ENCODE results near the gene KRTAP1-1. TPM values are rescaled to one million over a fixed set of nuclear protein-coding genes. Genes with fewer than 3 reads are reported as not detected.
"Not testable (repeated sequence)": the region's sequence is repeated elsewhere in the genome, so short reads cannot be mapped to it uniquely, and the experiment has no call there.

KRTAP1-1 gene
- not detected for total RNA-seq

- H3K36me3 Mint-ChIP-seq (ENCODE audit: low read depth); DNase-seq; H3K9me3 Mint-ChIP-seq; H3K4me3 Mint-ChIP-seq; H3K4me1 Mint-ChIP-seq; CTCF ChIA-PET; H3K27ac Mint-ChIP-seq; POLR2A ChIA-PET: not testable (repeated sequence)
- peaks cover 20% of the 10 kb centered on the region for H3K27me3 Mint-ChIP-seq
Measured at GRCh38 chr17:41040783-41041571, at the start of gene KRTAP1-1. TSS of gene KRTAP1-1 (minus strand) at chr17:41041450. CDS start at chr17:41041397, 53 bp downstream.

GRCh38 chr17:41088760-41089352, 47.6 kb upstream of the KRTAP1-1 start:
- peaks cover 12% of the 10 kb centered on the region for H3K27me3 Mint-ChIP-seq
- H3K4me1 Mint-ChIP-seq; CTCF ChIA-PET; H3K9me3 Mint-ChIP-seq; DNase-seq; H3K27ac Mint-ChIP-seq; H3K36me3 Mint-ChIP-seq (ENCODE audit: low read depth); H3K4me3 Mint-ChIP-seq; POLR2A ChIA-PET: not testable (repeated sequence)

GRCh38 chr17:41084100-41084856, 43.0 kb upstream of the KRTAP1-1 start, which contains the start of gene KRTAP4-7:
TSS of gene KRTAP4-7 (plus strand) at chr17:41084150. CDS start at chr17:41084207, 57 bp downstream.
- DNase-seq; H3K9me3 Mint-ChIP-seq; H3K27me3 Mint-ChIP-seq; H3K27ac Mint-ChIP-seq; H3K4me1 Mint-ChIP-seq; CTCF ChIA-PET; H3K36me3 Mint-ChIP-seq (ENCODE audit: low read depth); POLR2A ChIA-PET; H3K4me3 Mint-ChIP-seq: not testable (repeated sequence)

GRCh38 chr17:41083427-41083826, 42.2 kb upstream of the KRTAP1-1 start:
- POLR2A ChIA-PET; DNase-seq; H3K4me3 Mint-ChIP-seq; H3K27me3 Mint-ChIP-seq; H3K9me3 Mint-ChIP-seq; H3K27ac Mint-ChIP-seq; CTCF ChIA-PET; H3K4me1 Mint-ChIP-seq; H3K36me3 Mint-ChIP-seq (ENCODE audit: low read depth): not testable (repeated sequence)

GRCh38 chr17:41082626-41083025, 41.4 kb upstream of the KRTAP1-1 start:
- CTCF ChIA-PET = no interaction called here
- Mint-ChIP-seq H3K4me3 (no peak overlapping the region), H3K27me3 (peaks cover 8% of the 10 kb centered on the region), H3K9me3 (no peaks in the 10 kb centered on the region), H3K36me3 (ENCODE audit: low read depth) (no peaks in the 10 kb centered on the region), H3K4me1 (no peaks in the 10 kb centered on the region), H3K27ac (no peak overlapping the region)
- POLR2A ChIA-PET = no interaction called here
- DNase-seq = no peak

GRCh38 chr17:41076788-41077187, 35.5 kb upstream of the KRTAP1-1 start:
- Mint-ChIP-seq H3K36me3 (ENCODE audit: low read depth) (no peaks in the 10 kb centered on the region), H3K9me3 (no peaks in the 10 kb centered on the region), H3K4me3 (no peak overlapping the region), H3K27me3 (peaks cover 12% of the 10 kb centered on the region), H3K27ac (no peak overlapping the region), H3K4me1 (no peaks in the 10 kb centered on the region)
- ChIA-PET POLR2A (no interaction called here), CTCF (no interaction called here)
- no peak for DNase-seq

- H3K27me3 Mint-ChIP-seq = peaks cover 12% of the 10 kb centered on the region
- H3K4me1 Mint-ChIP-seq = no peaks in the 10 kb centered on the region
- H3K9me3 Mint-ChIP-seq = no peaks in the 10 kb centered on the region
- no peaks in the 10 kb centered on the region for H3K36me3 Mint-ChIP-seq (ENCODE audit: low read depth)
- POLR2A ChIA-PET = no interaction called here
- CTCF ChIA-PET = no interaction called here
- H3K27ac Mint-ChIP-seq = no peak overlapping the region
- DNase-seq = no peak
- no peak overlapping the region for H3K4me3 Mint-ChIP-seq
Measured at GRCh38 chr17:41073676-41074075, 32.4 kb upstream of the KRTAP1-1 start.

- ChIA-PET CTCF (interaction anchor here (1.5 kb wide), 1 partner anchor 24 kb away, joined by 3 read pairs; no protein-coding TSS in a partner anchor), POLR2A (no interaction called here)
- H3K9me3 Mint-ChIP-seq = no peaks in the 10 kb centered on the region
- no peak overlapping the region for H3K4me3 Mint-ChIP-seq
- no peaks in the 10 kb centered on the region for H3K4me1 Mint-ChIP-seq
- DNase-seq = no peak
- peaks cover 11% of the 10 kb centered on the region for H3K27me3 Mint-ChIP-seq
- no peak overlapping the region for H3K27ac Mint-ChIP-seq
- no peaks in the 10 kb centered on the region for H3K36me3 Mint-ChIP-seq (ENCODE audit: low read depth)
Measured at GRCh38 chr17:41071606-41072360, 30.5 kb upstream of the KRTAP1-1 start.

GRCh38 chr17:41069031-41069430, 27.8 kb upstream of the KRTAP1-1 start:
- no peaks in the 10 kb centered on the region for H3K9me3 Mint-ChIP-seq
- no peak for DNase-seq
- ChIA-PET POLR2A (no interaction called here), CTCF (no interaction called here)
- no peak overlapping the region for H3K4me3 Mint-ChIP-seq
- H3K27ac Mint-ChIP-seq = no peak overlapping the region
- H3K36me3 Mint-ChIP-seq (ENCODE audit: low read depth) = no peaks in the 10 kb centered on the region
- no peaks in the 10 kb centered on the region for H3K27me3 Mint-ChIP-seq
- H3K4me1 Mint-ChIP-seq = no peaks in the 10 kb centered on the region

- peaks cover 3% of the 10 kb centered on the region for H3K27me3 Mint-ChIP-seq
- no peak overlapping the region for H3K27ac Mint-ChIP-seq
- CTCF ChIA-PET = no interaction called here
- H3K9me3 Mint-ChIP-seq = no peaks in the 10 kb centered on the region
- POLR2A ChIA-PET = no interaction called here
- no peaks in the 10 kb centered on the region for H3K4me1 Mint-ChIP-seq
- H3K4me3 Mint-ChIP-seq = no peak overlapping the region
- H3K36me3 Mint-ChIP-seq (ENCODE audit: low read depth) = no peaks in the 10 kb centered on the region
- no peak for DNase-seq
Measured at GRCh38 chr17:41067281-41067680, 26.0 kb upstream of the KRTAP1-1 start.

- DNase-seq = no peak
- H3K4me1 Mint-ChIP-seq = no peaks in the 10 kb centered on the region
- CTCF ChIA-PET = no interaction called here
- POLR2A ChIA-PET = no interaction called here
- H3K27ac Mint-ChIP-seq = no peak within 1 kb of the TSS
- no peaks in the 10 kb centered on the region for H3K36me3 Mint-ChIP-seq (ENCODE audit: low read depth)
- H3K27me3 Mint-ChIP-seq = peaks cover 11% of the 10 kb centered on the region
- H3K9me3 Mint-ChIP-seq = no peaks in the 10 kb centered on the region
- H3K4me3 Mint-ChIP-seq = no peak within 1 kb of the TSS
Measured at GRCh38 chr17:41065829-41066624, 24.8 kb upstream of the KRTAP1-1 start, which contains the start of gene KRTAP2-4. TSS of gene KRTAP2-4 (minus strand) at chr17:41065879. CDS start at chr17:41065845, 34 bp downstream.

GRCh38 chr17:41065016-41065689, 23.9 kb upstream of the KRTAP1-1 start:
- H3K36me3 Mint-ChIP-seq (ENCODE audit: low read depth); H3K4me3 Mint-ChIP-seq; H3K4me1 Mint-ChIP-seq; H3K9me3 Mint-ChIP-seq; DNase-seq; H3K27ac Mint-ChIP-seq; POLR2A ChIA-PET: not testable (repeated sequence)
- CTCF ChIA-PET = interaction anchor here (0.6 kb wide), 1 partner anchor 123 kb away, joined by 4 read pairs; no protein-coding TSS in a partner anchor
- H3K27me3 Mint-ChIP-seq = peaks cover 18% of the 10 kb centered on the region

All from activated CD4-positive, alpha-beta memory T cell treated with anti-CD3 and anti-CD28 coated beads, Interleukin-2, amount 10 ng/mL, durations not matched to agents 7 days and 5 days (primary cell).